Urinary bladder (tissue), 4 donors: ENCODE measurements around the gene ACTN4. TPM values are rescaled to one million over a fixed set of nuclear protein-coding genes. Genes with fewer than 3 reads are reported as not detected.

ENCODE experiments used
- DNase-seq: peaks from one replicate; pipeline ENCODE4 v3.0.0-alpha.2; 2015; ENCODE audit errors: extremely low spot score
- H3K27ac ChIP-seq: one replicate; pipeline ENCODE4 v1.5.1; 2013; ENCODE audit warnings: low read depth, mild to moderate bottlenecking, moderate library complexity
- H3K36me3 ChIP-seq: one replicate; pipeline ENCODE4 v1.6.1; 2013; ENCODE audit warnings: mild to moderate bottlenecking, moderate library complexity; ENCODE audit not compliant: insufficient read depth
- H3K4me1 ChIP-seq: one replicate; pipeline ENCODE4 v1.6.1; 2013; ENCODE audit warnings: mild to moderate bottlenecking, moderate library complexity; ENCODE audit not compliant: insufficient read depth
- H3K4me3 ChIP-seq: one replicate; pipeline ENCODE4 v1.5.1; 2013; ENCODE audit warnings: low read depth, low read length
- WGBS: extraction: QIAGEN DNeasy Blood & Tissue Kit; methylation state at CpG from one replicate; pipeline ENCODE4 v1.1.7; 2013; 5-methylcytosine and 5-hydroxymethylcytosine counted together
- polyA plus RNA-seq: library from polyadenylated mRNA; stranded (reverse); fragments of 200-250 nt; gene quantifications from one replicate; pipeline ENCODE4 v1.2.3, GENCODE V29; 2013
- total RNA-seq: library from RNA; depleted of rRNA; stranded (reverse); fragments of >200 nt; gene quantifications from one replicate; pipeline ENCODE4 v1.2.3, GENCODE V29; 2014
- donor health status: healthy with polysubstance abuse.
- donor health status: healthy.

Gene ACTN4
- total and polyA plus RNA-seq, 2 donors = 140 to 304 TPM

- peaks cover 3% of the 10 kb centered on the region for H3K4me1 ChIP-seq
- H3K36me3 ChIP-seq = no peaks in the 10 kb centered on the region
- peak; percentile 76 for DNase-seq
- peak overlapping the region; percentile 80 for H3K27ac ChIP-seq
- 40% methylated on average over 10 of the region's 10 CpGs for WGBS
- H3K4me3 ChIP-seq = no peak overlapping the region
Observed at GRCh38 chr19:38683393-38684077, 36.1 kb downstream of the ACTN4 start.

- DNase-seq = no peak
- 27% methylated on average over 7 of the region's 7 CpGs for WGBS
- Histone ChIP-seq H3K27ac (peak overlapping the region; percentile 80), H3K36me3 (no peaks in the 10 kb centered on the region), H3K4me3 (no peak overlapping the region), H3K4me1 (peaks cover 3% of the 10 kb centered on the region)
Observed at GRCh38 chr19:38684078-38684861, 36.8 kb downstream of the ACTN4 start.

- no peaks in the 10 kb centered on the region for H3K36me3 ChIP-seq
- no peak for DNase-seq
- peak overlapping the region; percentile 80 for H3K27ac ChIP-seq
- peaks cover 3% of the 10 kb centered on the region for H3K4me1 ChIP-seq
- 77% methylated on average over 15 of the region's 15 CpGs for WGBS
- no peak overlapping the region for H3K4me3 ChIP-seq
Observed at GRCh38 chr19:38684862-38685665, 37.6 kb downstream of the ACTN4 start.

GRCh38 chr19:38685666-38686529, 38.4 kb downstream of the ACTN4 start:
- WGBS = 24% methylated on average over 10 of the region's 10 CpGs
- H3K4me3 ChIP-seq = no peak overlapping the region
- no peak for DNase-seq
- H3K4me1 ChIP-seq = peaks cover 3% of the 10 kb centered on the region
- no peaks in the 10 kb centered on the region for H3K36me3 ChIP-seq
- H3K27ac ChIP-seq = peak overlapping the region; percentile 79

DNA sequence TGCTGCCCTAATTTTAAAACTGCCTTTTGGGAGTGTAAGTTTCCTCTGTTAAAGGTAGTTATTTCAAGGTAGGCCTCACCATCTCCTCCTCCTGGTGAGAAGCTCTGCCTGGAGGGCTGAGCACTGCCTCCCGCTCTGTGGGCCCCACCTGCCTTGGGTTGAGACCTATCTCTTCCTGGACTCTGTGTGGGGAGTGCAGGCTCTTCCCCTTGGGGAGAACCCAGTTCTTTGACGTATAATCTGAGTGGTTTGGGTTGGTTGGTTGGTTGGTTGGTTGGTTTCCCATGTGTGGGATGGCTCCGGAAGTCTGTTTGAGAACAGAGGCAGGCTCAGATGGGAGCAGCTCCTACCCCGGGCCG, 39.1 kb downstream of the ACTN4 start:
- H3K27ac ChIP-seq = peak overlapping the region; percentile 76
- H3K4me1 ChIP-seq = peaks cover 3% of the 10 kb centered on the region
- WGBS = 79% methylated on average over 5 of the region's 5 CpGs
- H3K4me3 ChIP-seq = no peak overlapping the region
- H3K36me3 ChIP-seq = no peaks in the 10 kb centered on the region
- DNase-seq = no peak

GRCh38 chr19:38687837-38688378, 40.5 kb downstream of the ACTN4 start:
- 90% methylated on average over 7 of the region's 7 CpGs for WGBS
- no peak for DNase-seq
- H3K36me3 ChIP-seq = no peaks in the 10 kb centered on the region
- no peak overlapping the region for H3K27ac ChIP-seq
- peaks cover 3% of the 10 kb centered on the region for H3K4me1 ChIP-seq
- H3K4me3 ChIP-seq = no peak overlapping the region

- Histone ChIP-seq H3K36me3 (no peaks in the 10 kb centered on the region), H3K4me3 (no peak overlapping the region), H3K27ac (no peak overlapping the region), H3K4me1 (peaks cover 2% of the 10 kb centered on the region)
- DNase-seq = no peak
- 92% methylated on average over 14 of the region's 14 CpGs for WGBS
Observed at GRCh38 chr19:38690146-38690545, 42.7 kb downstream of the ACTN4 start.

DNA sequence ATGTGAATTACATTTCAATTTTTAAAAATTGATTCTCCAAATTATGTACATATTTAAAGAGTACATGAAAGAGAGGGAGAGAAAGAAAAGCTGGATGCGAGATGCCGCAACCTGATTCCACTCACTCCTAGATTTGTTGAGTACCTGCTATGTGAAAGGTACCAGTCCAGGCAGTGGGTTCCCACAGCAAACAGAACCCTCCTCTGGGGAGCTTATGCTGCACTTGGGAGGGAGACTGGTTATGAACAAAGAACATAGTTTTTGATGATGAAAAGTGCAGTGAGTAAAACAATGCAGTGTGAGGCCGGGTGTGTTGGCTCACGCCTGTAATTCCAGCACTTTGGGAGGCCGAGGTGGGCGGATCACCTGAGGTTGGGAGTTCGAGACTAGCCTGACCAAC, 43.4 kb downstream of the ACTN4 start:
- no peaks in the 10 kb centered on the region for H3K4me1 ChIP-seq
- no peak for DNase-seq
- 72% methylated on average over 7 of the region's 7 CpGs for WGBS
- H3K4me3 ChIP-seq = no peak overlapping the region
- H3K27ac ChIP-seq = peak overlapping the region; percentile 7
- no peaks in the 10 kb centered on the region for H3K36me3 ChIP-seq

- no peak overlapping the region for H3K27ac ChIP-seq
- no peaks in the 10 kb centered on the region for H3K36me3 ChIP-seq
- no peak overlapping the region for H3K4me3 ChIP-seq
- H3K4me1 ChIP-seq = no peaks in the 10 kb centered on the region
- no peak for DNase-seq
- WGBS = 40% methylated on average over 15 of the region's 15 CpGs
Observed at GRCh38 chr19:38691938-38692457, 44.5 kb downstream of the ACTN4 start.

DNA sequence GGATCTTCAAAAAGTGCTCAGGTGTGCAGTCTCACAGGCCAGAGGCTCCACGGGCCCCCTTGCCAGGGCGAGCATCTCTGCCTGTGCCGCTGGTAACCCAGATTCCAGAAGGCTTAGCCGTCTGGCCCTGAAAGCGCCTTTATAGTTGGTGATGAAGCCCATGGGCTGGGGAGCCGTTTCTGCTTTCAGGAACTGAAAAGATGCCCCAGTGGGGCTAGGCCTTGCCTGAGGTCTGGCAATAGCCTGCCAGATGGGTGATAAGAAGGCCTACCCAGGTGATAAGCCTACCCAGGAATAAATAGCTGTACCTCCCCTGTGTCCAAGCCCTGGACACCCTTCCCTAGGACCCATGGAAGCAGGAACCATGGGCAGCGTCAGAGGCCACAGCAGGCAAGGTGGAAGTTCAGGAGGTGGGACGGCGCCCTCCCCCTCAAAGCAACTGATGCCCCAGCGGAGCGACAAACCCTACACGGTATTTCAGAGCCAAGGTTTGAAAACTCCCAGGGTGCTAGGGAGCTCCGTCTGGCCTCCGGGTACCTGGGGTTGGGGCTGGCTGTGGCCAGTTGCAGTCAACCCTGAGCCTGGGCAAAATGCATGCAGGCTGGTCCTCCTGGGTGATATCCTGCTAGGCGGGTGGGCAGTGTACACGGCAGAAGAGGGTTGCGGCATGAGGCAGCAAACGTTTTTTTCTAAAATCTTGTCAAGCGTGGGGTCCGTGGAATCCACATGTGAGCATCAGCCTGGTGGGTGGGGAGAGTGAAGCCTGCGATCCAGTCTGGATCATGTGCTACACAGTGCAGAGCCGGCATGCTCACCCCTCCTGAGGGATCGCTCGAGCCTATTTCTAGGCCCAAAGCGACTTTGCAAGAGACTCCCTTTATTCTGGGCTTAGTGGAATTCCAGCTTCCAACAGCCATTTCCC, 45.3 kb downstream of the ACTN4 start:
- DNase-seq = no peak
- Histone ChIP-seq H3K36me3 (no peaks in the 10 kb centered on the region), H3K4me3 (no peak overlapping the region), H3K4me1 (no peaks in the 10 kb centered on the region), H3K27ac (peak overlapping the region; percentile 62)
- 53% methylated on average over 25 of the region's 25 CpGs for WGBS

GRCh38 chr19:38693380-38694223, 46.2 kb downstream of the ACTN4 start:
- H3K4me3 ChIP-seq = no peak overlapping the region
- no peak for DNase-seq

More at GRCh38 chr19:38693380-38694223, 46.2 kb downstream of the ACTN4 start:
- Histone ChIP-seq H3K4me1 (no peaks in the 10 kb centered on the region), H3K36me3 (no peaks in the 10 kb centered on the region), H3K27ac (no peak overlapping the region)
- whole genome bisulfite sequencing = 55% methylated on average over 19 of the region's 19 CpGs
